Islet precursor cell (in vitro differentiated cells): ENCODE data around the gene HMX2.
"Not testable (repeated sequence)": the region's sequence is repeated elsewhere in the genome, so short reads cannot be mapped to it uniquely, and the experiment has no call there.

Experiments
- DNase-seq: peaks from one replicate; pipeline ENCODE4 v3.0.0-alpha.2; 2018

HMX2 gene

GRCh38 chr10:123153486-123154091 is 5.7 kb downstream of the HMX2 start:
- DNase-seq = no peak

GRCh38 chr10:123154092-123154710 is 6.3 kb downstream of the HMX2 start, which contains the start of gene BUB3:
Gene BUB3, plus strand, starts transcription at chr10:123154402. Its CDS starts 516 bp downstream, at chr10:123154918.
- peak; percentile 100 for DNase-seq

GRCh38 chr10:123154711-123155505 is 7.0 kb downstream of the HMX2 start:
- peak; percentile 76 for DNase-seq

GRCh38 chr10:123156078-123156477 is 8.1 kb downstream of the HMX2 start:
- DNase-seq = no peak

GRCh38 chr10:123157210-123157609 is 9.3 kb downstream of the HMX2 start:
- DNase-seq = no peak

GRCh38 chr10:123158682-123159081 is 10.7 kb downstream of the HMX2 start:
- DNase-seq = no peak

GRCh38 chr10:123160311-123160980 is 12.5 kb downstream of the HMX2 start:
- DNase-seq = no peak

GRCh38 chr10:123164319-123164718 is 16.4 kb downstream of the HMX2 start:
- DNase-seq = no peak

- no peak for DNase-seq
These were observed 17.6 kb downstream of the HMX2 start for GRCh38 chr10:123165445-123166072.

GRCh38 chr10:123166618-123167017 is 18.7 kb downstream of the HMX2 start:
- DNase-seq = no peak

- DNase-seq = no peak
These were observed 23.0 kb downstream of the HMX2 start for GRCh38 chr10:123170961-123171360.

- not testable (repeated sequence) for DNase-seq
These were observed 23.7 kb downstream of the HMX2 start for GRCh38 chr10:123171616-123172015.

GRCh38 chr10:123175389-123176387 is 27.8 kb downstream of the HMX2 start:
- no peak for DNase-seq

GRCh38 chr10:123178390-123178789 is 30.5 kb downstream of the HMX2 start:
- DNase-seq = not testable (repeated sequence)

- DNase-seq = no peak
These were observed 32.5 kb downstream of the HMX2 start for GRCh38 chr10:123180101-123181090.

- no peak for DNase-seq
These were observed 35.8 kb downstream of the HMX2 start for GRCh38 chr10:123183724-123184123.

GRCh38 chr10:123187781-123188180 is 39.8 kb downstream of the HMX2 start:
- DNase-seq = no peak

GRCh38 chr10:123191886-123192285 is 44.0 kb downstream of the HMX2 start:
- no peak for DNase-seq

- no peak for DNase-seq
These were observed 46.1 kb downstream of the HMX2 start for GRCh38 chr10:123194056-123194455.
